Nephron (organoid): Measurements from ENCODE around the gene KIT.

Experiments used
- H3K27ac Mint-ChIP-seq, 3 experiments: 2 replicates each; pipeline ENCODE4 v1.8.0; 2020; ENCODE audit warnings: mixed read lengths in 3 of 3, mild to moderate bottlenecking in 2 of 3, moderate library complexity in 1 of 3
- H3K27me3 Mint-ChIP-seq: 2 replicates; pipeline ENCODE4 v1.8.0; 2021; ENCODE audit warnings: low read depth, mild to moderate bottlenecking, moderate library complexity, mixed read lengths
- H3K36me3 Mint-ChIP-seq: 2 replicates; pipeline ENCODE4 v1.8.0; 2020; ENCODE audit warnings: low read depth, mixed read lengths
- H3K4me1 Mint-ChIP-seq: 2 replicates; pipeline ENCODE4 v1.8.0; 2020; ENCODE audit warnings: mixed read lengths
- H3K4me3 Mint-ChIP-seq, 3 experiments: 2 replicates each; pipeline ENCODE4 v1.8.0; 2020; ENCODE audit warnings: mild to moderate bottlenecking in 3 of 3, mixed read lengths in 3 of 3, moderate library complexity in 2 of 3
- H3K9me3 Mint-ChIP-seq: 2 replicates; pipeline ENCODE4 v1.8.0; 2020; ENCODE audit warnings: mixed read lengths
- TF ChIP-seq, protein P1 (sequence below), 3 experiments: fragments of 200-600 bp; sonication (generic); IDR thresholded peaks; one replicate each; pipeline ENCODE4 v1.5.0; 2021; ENCODE audit warnings: antibody characterized with exemption in 3 of 3; ENCODE audit not compliant: unreplicated experiment in 3 of 3

KIT gene

GRCh38 chr4:54676658-54677057 lies 18.9 kb downstream of the KIT start:
- H3K27me3 Mint-ChIP-seq: no peaks in the 10 kb centered on the region
- peak overlapping the region in 1 of 3 experiments; percentile 78 for H3K27ac Mint-ChIP-seq
- TF ChIP-seq, protein P1, sequence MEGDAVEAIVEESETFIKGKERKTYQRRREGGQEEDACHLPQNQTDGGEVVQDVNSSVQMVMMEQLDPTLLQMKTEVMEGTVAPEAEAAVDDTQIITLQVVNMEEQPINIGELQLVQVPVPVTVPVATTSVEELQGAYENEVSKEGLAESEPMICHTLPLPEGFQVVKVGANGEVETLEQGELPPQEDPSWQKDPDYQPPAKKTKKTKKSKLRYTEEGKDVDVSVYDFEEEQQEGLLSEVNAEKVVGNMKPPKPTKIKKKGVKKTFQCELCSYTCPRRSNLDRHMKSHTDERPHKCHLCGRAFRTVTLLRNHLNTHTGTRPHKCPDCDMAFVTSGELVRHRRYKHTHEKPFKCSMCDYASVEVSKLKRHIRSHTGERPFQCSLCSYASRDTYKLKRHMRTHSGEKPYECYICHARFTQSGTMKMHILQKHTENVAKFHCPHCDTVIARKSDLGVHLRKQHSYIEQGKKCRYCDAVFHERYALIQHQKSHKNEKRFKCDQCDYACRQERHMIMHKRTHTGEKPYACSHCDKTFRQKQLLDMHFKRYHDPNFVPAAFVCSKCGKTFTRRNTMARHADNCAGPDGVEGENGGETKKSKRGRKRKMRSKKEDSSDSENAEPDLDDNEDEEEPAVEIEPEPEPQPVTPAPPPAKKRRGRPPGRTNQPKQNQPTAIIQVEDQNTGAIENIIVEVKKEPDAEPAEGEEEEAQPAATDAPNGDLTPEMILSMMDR (IDR thresholded peaks at IDR 0.05; ENCODE audit: unreplicated experiment in 3 of 3): no peak
- peaks cover 5% of the 10 kb centered on the region for H3K36me3 Mint-ChIP-seq
- H3K4me3 Mint-ChIP-seq: no peak overlapping the region
- peaks cover 10% of the 10 kb centered on the region for H3K9me3 Mint-ChIP-seq
- no peaks in the 10 kb centered on the region for H3K4me1 Mint-ChIP-seq

- no peaks in the 10 kb centered on the region for H3K4me1 Mint-ChIP-seq
- no peak overlapping the region for H3K27ac Mint-ChIP-seq
- TF ChIP-seq, protein P1 (IDR thresholded peaks at IDR 0.05; ENCODE audit: unreplicated experiment in 3 of 3): no peak
- H3K27me3 Mint-ChIP-seq: no peaks in the 10 kb centered on the region
- peaks cover 10% of the 10 kb centered on the region for H3K9me3 Mint-ChIP-seq
- peaks cover 5% of the 10 kb centered on the region for H3K36me3 Mint-ChIP-seq
- H3K4me3 Mint-ChIP-seq: no peak overlapping the region
Measured at GRCh38 chr4:54677416-54677815, 19.7 kb downstream of the KIT start.

DNA sequence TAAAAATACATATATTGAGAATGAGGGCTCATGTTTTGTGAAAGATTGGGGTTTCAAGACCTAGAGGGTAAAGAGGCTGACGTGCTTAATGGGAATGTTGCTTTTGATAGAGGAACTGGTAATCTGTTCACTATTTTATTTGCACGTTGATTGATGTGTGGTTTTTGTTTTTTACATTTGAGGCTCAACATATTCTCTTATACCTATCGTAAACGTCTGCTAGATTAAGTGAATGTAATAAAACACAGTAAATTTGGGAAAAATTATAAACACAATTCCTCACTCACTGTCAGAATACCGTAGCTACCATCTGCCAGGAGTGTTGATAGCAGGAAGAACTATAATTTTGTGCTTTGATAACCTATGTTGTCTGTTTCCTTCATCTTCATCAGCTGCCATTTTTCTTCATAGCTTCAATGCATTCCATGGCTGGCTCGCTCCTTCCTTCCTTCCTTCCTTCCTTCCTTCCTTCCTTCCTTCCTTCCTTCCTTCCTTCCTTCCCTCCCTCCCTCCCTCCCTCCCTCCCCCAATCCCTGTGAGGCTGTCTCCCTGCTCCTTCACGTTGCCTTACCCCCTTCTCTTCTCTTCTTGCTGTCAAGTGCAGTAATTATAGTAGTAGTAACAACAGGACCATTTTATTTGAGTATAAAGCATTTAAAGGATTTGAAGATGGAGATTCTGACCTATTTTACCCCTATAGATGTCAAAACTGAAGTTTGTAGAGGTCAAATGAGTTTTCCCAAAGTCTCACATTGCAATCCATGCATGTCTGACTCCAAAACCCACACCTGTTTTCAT lies 20.3 kb downstream of the KIT start:
- no peak overlapping the region for H3K4me3 Mint-ChIP-seq
- H3K9me3 Mint-ChIP-seq: peaks cover 7% of the 10 kb centered on the region
- peak overlapping the region in 1 of 3 experiments; percentile 47 for H3K27ac Mint-ChIP-seq
- H3K27me3 Mint-ChIP-seq: no peaks in the 10 kb centered on the region
- TF ChIP-seq, protein P1 (IDR thresholded peaks at IDR 0.05; ENCODE audit: unreplicated experiment in 3 of 3): no peak
- H3K4me1 Mint-ChIP-seq: no peaks in the 10 kb centered on the region
- peaks cover 4% of the 10 kb centered on the region for H3K36me3 Mint-ChIP-seq

DNA sequence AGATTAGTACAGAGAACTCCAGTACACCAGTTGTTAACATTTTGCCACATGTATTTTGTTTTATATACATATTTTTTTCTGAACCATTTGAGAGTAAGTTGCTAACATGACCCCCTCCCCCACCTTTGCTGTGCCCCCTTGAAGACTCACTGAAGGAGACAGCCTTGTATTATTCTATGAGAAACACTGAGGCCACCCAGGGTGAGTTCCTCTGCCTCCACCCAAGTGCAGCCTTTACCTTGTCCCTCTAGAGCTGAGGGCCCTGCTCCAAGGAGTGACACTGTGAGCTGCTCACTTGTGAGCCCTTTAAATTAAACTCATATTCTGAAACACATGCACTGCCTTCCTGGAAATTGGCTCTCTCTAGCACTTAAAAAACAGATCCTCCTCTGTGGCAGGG lies 21.1 kb downstream of the KIT start:
- peaks cover 3% of the 10 kb centered on the region for H3K9me3 Mint-ChIP-seq
- H3K27ac Mint-ChIP-seq: no peak overlapping the region
- H3K36me3 Mint-ChIP-seq: no peaks in the 10 kb centered on the region
- no peak overlapping the region for H3K4me3 Mint-ChIP-seq
- no peaks in the 10 kb centered on the region for H3K4me1 Mint-ChIP-seq
- H3K27me3 Mint-ChIP-seq: no peaks in the 10 kb centered on the region
- TF ChIP-seq, protein P1 (IDR thresholded peaks at IDR 0.05; ENCODE audit: unreplicated experiment in 3 of 3): no peak

- no peaks in the 10 kb centered on the region for H3K4me1 Mint-ChIP-seq
- H3K4me3 Mint-ChIP-seq: no peak overlapping the region
- H3K27me3 Mint-ChIP-seq: no peaks in the 10 kb centered on the region
- H3K36me3 Mint-ChIP-seq: no peaks in the 10 kb centered on the region
- TF ChIP-seq, protein P1 (IDR thresholded peaks at IDR 0.05; ENCODE audit: unreplicated experiment in 3 of 3): no peak
- no peak overlapping the region for H3K27ac Mint-ChIP-seq
- H3K9me3 Mint-ChIP-seq: no peaks in the 10 kb centered on the region
Measured at GRCh38 chr4:54679813-54680212, 22.1 kb downstream of the KIT start.
